HG03521 (cell line): Measurements from ENCODE around the gene ADAMTS8.

Experiments used
- ATAC-seq: cut with Tn5 transposase; IDR thresholded peaks from one replicate; pipeline ENCODE4 v1.9.1; 2021; ENCODE audit warnings: mild to moderate bottlenecking, moderate library complexity; ENCODE audit not compliant: unreplicated experiment

The ADAMTS8 gene

GRCh38 chr11:130462931-130463330 is 34.5 kb upstream of the ADAMTS8 start:
- ATAC-seq: no peak

- ATAC-seq: no peak
Measured at GRCh38 chr11:130462101-130462885, 33.9 kb upstream of the ADAMTS8 start.

GRCh38 chr11:130459521-130459920 is 31.1 kb upstream of the ADAMTS8 start:
- ATAC-seq: no peak

- no peak for ATAC-seq
Measured at GRCh38 chr11:130458410-130458729, 30.0 kb upstream of the ADAMTS8 start.

GRCh38 chr11:130457623-130458409 is 29.4 kb upstream of the ADAMTS8 start:
- no peak for ATAC-seq

GRCh38 chr11:130456286-130456685 is 27.9 kb upstream of the ADAMTS8 start:
- no peak for ATAC-seq

GRCh38 chr11:130455483-130456127 is 27.2 kb upstream of the ADAMTS8 start:
- no peak for ATAC-seq

GRCh38 chr11:130454491-130455252 is 26.3 kb upstream of the ADAMTS8 start:
- no peak for ATAC-seq

- no peak for ATAC-seq
Measured at GRCh38 chr11:130452940-130453339, 24.5 kb upstream of the ADAMTS8 start.

GRCh38 chr11:130452176-130452575 is 23.8 kb upstream of the ADAMTS8 start:
- no peak for ATAC-seq

- no peak for ATAC-seq
Measured at GRCh38 chr11:130451231-130452019, 23.0 kb upstream of the ADAMTS8 start.

- ATAC-seq: no peak
Measured at GRCh38 chr11:130449996-130450769, 21.8 kb upstream of the ADAMTS8 start.

GRCh38 chr11:130449310-130449990 is 21.0 kb upstream of the ADAMTS8 start:
- no peak for ATAC-seq

- no peak for ATAC-seq
Measured at GRCh38 chr11:130448416-130449309, 20.3 kb upstream of the ADAMTS8 start, which contains the start of gene ADAMTS15. Gene ADAMTS15, plus strand, starts transcription at chr11:130448645. Its CDS starts 329 bp downstream, at chr11:130448974.

- ATAC-seq: no peak
Measured at GRCh38 chr11:130448039-130448415, 19.6 kb upstream of the ADAMTS8 start.

- no peak for ATAC-seq
Measured at GRCh38 chr11:130445788-130446187, 17.4 kb upstream of the ADAMTS8 start.

- no peak for ATAC-seq
Measured at GRCh38 chr11:130442737-130443136, 14.3 kb upstream of the ADAMTS8 start.

- ATAC-seq: no peak
Measured at GRCh38 chr11:130441719-130442118, 13.3 kb upstream of the ADAMTS8 start.
